ENCODE results near the gene ALK.

Gene ALK

DNA sequence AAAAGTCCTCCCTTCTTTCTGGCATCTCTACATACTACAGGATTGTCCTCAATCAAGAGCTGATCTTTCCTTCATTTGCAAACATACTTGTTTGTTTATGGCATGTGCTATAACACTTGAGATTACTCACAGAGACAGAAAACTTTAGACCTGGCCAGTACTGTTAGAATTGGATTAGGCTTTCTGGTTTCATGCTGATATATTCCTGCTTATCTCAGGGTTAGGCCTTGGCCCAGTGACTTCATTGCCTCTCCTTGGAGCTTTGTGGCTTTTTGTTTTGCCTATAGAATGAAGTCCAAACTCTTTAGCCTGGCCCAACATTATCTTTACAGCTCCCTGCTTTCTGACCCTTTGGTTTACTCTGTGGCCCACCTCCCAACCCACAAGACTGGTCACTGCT, 363.3 kb downstream of the ALK start:
- DNase-seq (no peak), ATAC-seq (ENCODE audit: insufficient read depth, low read depth) (no peak)
- Histone ChIP-seq H3K9me3 (ENCODE audit: insufficient read depth, low read length, severe bottlenecking) (no peaks in the 10 kb centered on the region), H3K27me3 (ENCODE audit: insufficient read depth, low read length, poor library complexity) (peaks cover 3% of the 10 kb centered on the region), H3K79me2 (ENCODE audit: insufficient read depth, low read length) (no peaks in the 10 kb centered on the region), H3K27ac (ENCODE audit: low read length) (no peak overlapping the region), H3K4me1 (ENCODE audit: insufficient read depth, low read length) (no peaks in the 10 kb centered on the region), H3K9ac (ENCODE audit: low read depth, low read length) (no peak overlapping the region), H2AFZ (ENCODE audit: low read depth, low read length) (no peak overlapping the region), H3K4me3 (ENCODE audit: low read depth in 1 of 2, low read length in 2 of 2) (no peak overlapping the region), H3K36me3 (ENCODE audit: insufficient read depth, low read length) (no peaks in the 10 kb centered on the region), H3K4me2 (ENCODE audit: insufficient read depth, low read length) (no peak overlapping the region), H4K20me1 (ENCODE audit: insufficient read depth, low read length) (no peaks in the 10 kb centered on the region)
- no peak for TF ChIP-seq EZH2 (IDR thresholded peaks at IDR 0.05; ENCODE audit: borderline replicate concordance, low read depth, low read length, severe bottlenecking)
- TF ChIP-seq, protein P1, sequence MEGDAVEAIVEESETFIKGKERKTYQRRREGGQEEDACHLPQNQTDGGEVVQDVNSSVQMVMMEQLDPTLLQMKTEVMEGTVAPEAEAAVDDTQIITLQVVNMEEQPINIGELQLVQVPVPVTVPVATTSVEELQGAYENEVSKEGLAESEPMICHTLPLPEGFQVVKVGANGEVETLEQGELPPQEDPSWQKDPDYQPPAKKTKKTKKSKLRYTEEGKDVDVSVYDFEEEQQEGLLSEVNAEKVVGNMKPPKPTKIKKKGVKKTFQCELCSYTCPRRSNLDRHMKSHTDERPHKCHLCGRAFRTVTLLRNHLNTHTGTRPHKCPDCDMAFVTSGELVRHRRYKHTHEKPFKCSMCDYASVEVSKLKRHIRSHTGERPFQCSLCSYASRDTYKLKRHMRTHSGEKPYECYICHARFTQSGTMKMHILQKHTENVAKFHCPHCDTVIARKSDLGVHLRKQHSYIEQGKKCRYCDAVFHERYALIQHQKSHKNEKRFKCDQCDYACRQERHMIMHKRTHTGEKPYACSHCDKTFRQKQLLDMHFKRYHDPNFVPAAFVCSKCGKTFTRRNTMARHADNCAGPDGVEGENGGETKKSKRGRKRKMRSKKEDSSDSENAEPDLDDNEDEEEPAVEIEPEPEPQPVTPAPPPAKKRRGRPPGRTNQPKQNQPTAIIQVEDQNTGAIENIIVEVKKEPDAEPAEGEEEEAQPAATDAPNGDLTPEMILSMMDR (IDR thresholded peaks at IDR 0.05; ENCODE audit: borderline replicate concordance, extremely low read depth, low read length, poor library complexity, severe bottlenecking): no peak

DNA sequence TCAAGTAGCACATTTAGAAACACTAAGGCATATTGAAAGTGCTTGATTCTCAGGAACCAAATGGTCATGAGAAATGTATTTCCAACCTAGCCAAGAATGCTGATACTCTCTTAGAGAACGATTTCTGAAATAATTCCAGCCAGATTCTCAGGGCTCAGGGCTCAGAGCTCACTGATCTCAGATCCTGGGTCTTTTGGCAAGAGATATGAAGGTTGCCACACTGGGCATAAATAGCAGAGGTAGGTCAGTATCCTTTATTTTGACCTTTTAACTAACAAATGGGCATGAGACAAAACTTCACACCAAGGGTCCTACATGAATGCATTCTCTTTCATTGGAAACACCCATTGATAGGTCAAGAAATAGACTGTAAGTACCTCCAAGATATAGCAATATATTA, 364.1 kb downstream of the ALK start:
- H3K4me3 ChIP-seq (ENCODE audit: low read depth in 1 of 2, low read length in 2 of 2): no peak overlapping the region
- no peaks in the 10 kb centered on the region for H3K36me3 ChIP-seq (ENCODE audit: insufficient read depth, low read length)
- H4K20me1 ChIP-seq (ENCODE audit: insufficient read depth, low read length): no peaks in the 10 kb centered on the region
- no peak overlapping the region for H3K4me2 ChIP-seq (ENCODE audit: insufficient read depth, low read length)
- no peaks in the 10 kb centered on the region for H3K4me1 ChIP-seq (ENCODE audit: insufficient read depth, low read length)
- no peaks in the 10 kb centered on the region for H3K9me3 ChIP-seq (ENCODE audit: insufficient read depth, low read length, severe bottlenecking)
- H3K27me3 ChIP-seq (ENCODE audit: insufficient read depth, low read length, poor library complexity): peaks cover 3% of the 10 kb centered on the region
- no peak overlapping the region for H3K27ac ChIP-seq (ENCODE audit: low read length)
- H3K79me2 ChIP-seq (ENCODE audit: insufficient read depth, low read length): no peaks in the 10 kb centered on the region
- DNase-seq (no peak), ATAC-seq (ENCODE audit: insufficient read depth, low read depth) (no peak)
- no peak overlapping the region for H3K9ac ChIP-seq (ENCODE audit: low read depth, low read length)
- TF ChIP-seq, protein P1 (IDR thresholded peaks at IDR 0.05; ENCODE audit: borderline replicate concordance, extremely low read depth, low read length, poor library complexity, severe bottlenecking): no peak
- TF ChIP-seq EZH2 (IDR thresholded peaks at IDR 0.05; ENCODE audit: borderline replicate concordance, low read depth, low read length, severe bottlenecking): no peak
- H2AFZ ChIP-seq (ENCODE audit: low read depth, low read length): no peak overlapping the region

GRCh38 chr2:29549069-29549380, 372.4 kb downstream of the ALK start:
- no peak for ATAC-seq (ENCODE audit: insufficient read depth, low read depth)

More at GRCh38 chr2:29549069-29549380, 372.4 kb downstream of the ALK start:
- H4K20me1 ChIP-seq (ENCODE audit: insufficient read depth, low read length): no peaks in the 10 kb centered on the region
- H3K4me1 ChIP-seq (ENCODE audit: insufficient read depth, low read length): no peaks in the 10 kb centered on the region
- TF ChIP-seq EZH2 (IDR thresholded peaks at IDR 0.05; ENCODE audit: borderline replicate concordance, low read depth, low read length, severe bottlenecking): no peak
- TF ChIP-seq, protein P1 (IDR thresholded peaks at IDR 0.05; ENCODE audit: borderline replicate concordance, extremely low read depth, low read length, poor library complexity, severe bottlenecking): no peak
- no peaks in the 10 kb centered on the region for H3K9me3 ChIP-seq (ENCODE audit: insufficient read depth, low read length, severe bottlenecking)
- no peaks in the 10 kb centered on the region for H3K36me3 ChIP-seq (ENCODE audit: insufficient read depth, low read length)
- H2AFZ ChIP-seq (ENCODE audit: low read depth, low read length): no peak overlapping the region
- H3K27ac ChIP-seq (ENCODE audit: low read length): no peak overlapping the region
- H3K9ac ChIP-seq (ENCODE audit: low read depth, low read length): no peak overlapping the region
- no peak overlapping the region for H3K4me2 ChIP-seq (ENCODE audit: insufficient read depth, low read length)
- no peaks in the 10 kb centered on the region for H3K79me2 ChIP-seq (ENCODE audit: insufficient read depth, low read length)
- peaks cover 4% of the 10 kb centered on the region for H3K27me3 ChIP-seq (ENCODE audit: insufficient read depth, low read length, poor library complexity)
- no peak for DNase-seq
- no peak overlapping the region for H3K4me3 ChIP-seq (ENCODE audit: low read depth in 1 of 2, low read length in 2 of 2)

All from DND-41 (cell line).